ENCODE data around the gene CDK14. TPM values are rescaled to one million over a fixed set of nuclear protein-coding genes. Genes with fewer than 3 reads are reported as not detected.

CDK14 gene
- total and polyA plus RNA-seq, 2 donors (not counting 3 experiments of a cell fraction or from before 2014, with no cell fraction given), result 5.5 to 34.2 TPM

- TF ChIP-seq GATA2 (IDR thresholded peaks at IDR 0.05; ENCODE audit: insufficient read depth, insufficient read length, low read depth, low read length) (no peak), MAX (IDR thresholded peaks at IDR 0.05; ENCODE audit: insufficient read depth, insufficient read length) (no peak), POLR2A (IDR thresholded peaks at IDR 0.05; ENCODE audit: low read depth, low read length) (no peak), FOS (IDR thresholded peaks at IDR 0.05; ENCODE audit: borderline replicate concordance, insufficient read depth, low read length) (no peak), POLR2AphosphoS5 (IDR thresholded peaks at IDR 0.05; ENCODE audit: insufficient read depth, low read depth, low read length) (no peak), MYC (IDR thresholded peaks at IDR 0.05; ENCODE audit: low read depth, low read length) (no peak), EZH2 (IDR thresholded peaks at IDR 0.05; ENCODE audit: borderline replicate concordance, low read depth, low read length, severe bottlenecking) (no peak), JUN (IDR thresholded peaks at IDR 0.05; ENCODE audit: borderline replicate concordance, insufficient read depth, insufficient read length, low read depth) (no peak)
- TF ChIP-seq, protein P1, sequence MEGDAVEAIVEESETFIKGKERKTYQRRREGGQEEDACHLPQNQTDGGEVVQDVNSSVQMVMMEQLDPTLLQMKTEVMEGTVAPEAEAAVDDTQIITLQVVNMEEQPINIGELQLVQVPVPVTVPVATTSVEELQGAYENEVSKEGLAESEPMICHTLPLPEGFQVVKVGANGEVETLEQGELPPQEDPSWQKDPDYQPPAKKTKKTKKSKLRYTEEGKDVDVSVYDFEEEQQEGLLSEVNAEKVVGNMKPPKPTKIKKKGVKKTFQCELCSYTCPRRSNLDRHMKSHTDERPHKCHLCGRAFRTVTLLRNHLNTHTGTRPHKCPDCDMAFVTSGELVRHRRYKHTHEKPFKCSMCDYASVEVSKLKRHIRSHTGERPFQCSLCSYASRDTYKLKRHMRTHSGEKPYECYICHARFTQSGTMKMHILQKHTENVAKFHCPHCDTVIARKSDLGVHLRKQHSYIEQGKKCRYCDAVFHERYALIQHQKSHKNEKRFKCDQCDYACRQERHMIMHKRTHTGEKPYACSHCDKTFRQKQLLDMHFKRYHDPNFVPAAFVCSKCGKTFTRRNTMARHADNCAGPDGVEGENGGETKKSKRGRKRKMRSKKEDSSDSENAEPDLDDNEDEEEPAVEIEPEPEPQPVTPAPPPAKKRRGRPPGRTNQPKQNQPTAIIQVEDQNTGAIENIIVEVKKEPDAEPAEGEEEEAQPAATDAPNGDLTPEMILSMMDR (IDR thresholded peaks at IDR 0.05; ENCODE audit: extremely low read depth in 1 of 2, insufficient read depth in 1 of 2, low read depth in 1 of 2, low read length in 2 of 2), result no peak
- DNase-seq (ENCODE audit: low read depth, low spot score) (no peak), FAIRE-seq (no peak)
- Histone ChIP-seq H3K4me3 (replicated peaks in 1 of 3; ENCODE audit: insufficient read depth in 1 of 3, low read depth in 1 of 3, low read length in 3 of 3) (no peak overlapping the region), H2AFZ (ENCODE audit: low read depth, low read length) (no peak overlapping the region), H3K9me1 (replicated peaks; ENCODE audit: control insufficient read depth, extremely low read depth, insufficient read depth, low read length) (no peaks in the 10 kb centered on the region), H3K27ac (ENCODE audit: insufficient read depth, low read depth, low read length) (no peak overlapping the region), H3K4me2 (ENCODE audit: insufficient read depth, low read length) (no peak overlapping the region), H3K4me1 (ENCODE audit: control insufficient read depth, extremely low read depth, insufficient read depth, low read length) (no peaks in the 10 kb centered on the region), H3K9me3 (replicated peaks; ENCODE audit: control insufficient read depth, insufficient read depth, low read length) (no peaks in the 10 kb centered on the region), H4K20me1 (replicated peaks; ENCODE audit: control insufficient read depth, extremely low read depth, insufficient read depth, low read length) (no peaks in the 10 kb centered on the region), H3K9ac (replicated peaks; ENCODE audit: extremely low read depth, insufficient read depth, low read length) (no peak overlapping the region), H3K36me3 (ENCODE audit: control insufficient read depth in 2 of 2, extremely low read depth in 1 of 2, insufficient read depth in 2 of 2, low read length in 2 of 2) (no peaks in the 10 kb centered on the region), H3K79me2 (ENCODE audit: control insufficient read depth, insufficient read depth, low read length) (peaks cover 11% of the 10 kb centered on the region), H3K27me3 (ENCODE audit: control insufficient read depth in 2 of 2, insufficient read depth in 2 of 2, low read length in 2 of 2) (no peaks in the 10 kb centered on the region)
- intact Hi-C loops (cut with micrococcal nuclease) (no loop called here), dilution Hi-C loops (cut with MboI; ENCODE audit: extremely low pct_ligation_motif_present, low sequenced_read_pairs) (no loop called here)
- POLR2A ChIA-PET, result no interaction called here
- BruUV-seq (replicated peaks), result no TSS peak
- CTCF ChIA-PET, result interaction anchor here (0.8 to 1.0 kb wide), 4 partner anchors 12 to 64 kb away, joined by 3 read pairs; partner anchors contain the start of gene CDK14
These were observed 49.7 kb downstream of the CDK14 start for GRCh38 chr7:90645784-90646183.
